CD14-positive monocyte (primary cell): ENCODE results near the gene TBL3. TPM values are rescaled to one million over a fixed set of nuclear protein-coding genes. Genes with fewer than 3 reads are reported as not detected.

Experiments used
- DNase-seq, 3 donors: peaks; one replicate each; pipeline ENCODE4 v3.0.0-alpha.2; 2011 to 2022
- H2AFZ ChIP-seq: 2 replicates; pipeline ENCODE4 v1.6.0; 2012; ENCODE audit warnings: mild to moderate bottlenecking, low read depth, low read length, inconsistent platforms; ENCODE audit not compliant: insufficient read depth, poor library complexity, severe bottlenecking
- H3K27ac ChIP-seq, 2 donors: 1 replicate in 1 of 2; 2 replicates in 1 of 2; pipeline ENCODE4 v1.5.1; 2012 to 2013; ENCODE audit warnings: low read length in 2 of 2, control low read depth in 1 of 2, inconsistent platforms in 1 of 2, low read depth in 1 of 2, mild to moderate bottlenecking in 1 of 2
- H3K27me3 ChIP-seq, 2 donors: one replicate each; pipeline versions ENCODE4 v1.6.0 to v1.6.1; 2011 to 2013; ENCODE audit warnings: low read length in 2 of 2; ENCODE audit not compliant: control insufficient read depth in 2 of 2, insufficient read depth in 2 of 2
- H3K36me3 ChIP-seq, 2 donors: replicated peaks in 1 of 2; 1 replicate in 1 of 2; 2 replicates in 1 of 2; pipeline versions ENCODE4 v1.5.1 to v1.6.1; 2012 to 2013; ENCODE audit warnings: low read length in 2 of 2, control low read depth in 1 of 2, inconsistent platforms in 1 of 2, mild to moderate bottlenecking in 1 of 2; ENCODE audit not compliant: insufficient read depth in 2 of 2, control insufficient read depth in 1 of 2
- H3K4me1 ChIP-seq, 2 donors: 1 replicate in 1 of 2; 2 replicates in 1 of 2; pipeline versions ENCODE4 v1.5.1 to v1.6.1; 2012 to 2013; ENCODE audit warnings: low read length in 2 of 2, control low read depth in 1 of 2, inconsistent platforms in 1 of 2, mild to moderate bottlenecking in 1 of 2, moderate library complexity in 1 of 2; ENCODE audit not compliant: insufficient read depth in 2 of 2, control insufficient read depth in 1 of 2
- H3K4me2 ChIP-seq: replicated peaks from 2 replicates; pipeline ENCODE3; 2012; ENCODE audit warnings: low read length, moderate library complexity, mild to moderate bottlenecking; ENCODE audit not compliant: poor library complexity, severe bottlenecking; ENCODE audit errors: extremely low read depth
- H3K4me3 ChIP-seq, 3 experiments: fragments of 200-600 bp in 1 of 3; sonication (generic) in 1 of 3; replicated peaks in 1 of 3; 1 replicate in 2 of 3; 2 replicates in 1 of 3; pipeline ENCODE4 v1.5.1; 2011 to 2013; ENCODE audit warnings: low read length in 3 of 3, mild to moderate bottlenecking in 3 of 3, control low read depth in 2 of 3, low read depth in 2 of 3, inconsistent platforms in 1 of 3, moderate library complexity in 1 of 3
- H3K79me2 ChIP-seq: 2 replicates; pipeline ENCODE4 v1.6.0; 2012; ENCODE audit warnings: mild to moderate bottlenecking, control low read depth, inconsistent platforms, low read length, moderate library complexity; ENCODE audit not compliant: insufficient read depth
- H3K9ac ChIP-seq: 2 replicates; pipeline ENCODE4 v1.6.0; 2017; ENCODE audit warnings: low read length, mild to moderate bottlenecking; ENCODE audit not compliant: insufficient read depth, poor library complexity, severe bottlenecking
- H3K9me3 ChIP-seq, 2 donors: replicated peaks in 1 of 2; 1 replicate in 1 of 2; 2 replicates in 1 of 2; pipeline versions ENCODE4 v1.5.1 to v1.6.1; 2012 to 2013; ENCODE audit warnings: low read length in 2 of 2, control low read depth in 1 of 2; ENCODE audit not compliant: control insufficient read depth in 1 of 2, insufficient read depth in 1 of 2
- H4K20me1 ChIP-seq: 2 replicates; pipeline ENCODE4 v1.6.0; 2012; ENCODE audit warnings: mild to moderate bottlenecking, low read length, control low read depth, moderate library complexity; ENCODE audit not compliant: insufficient read depth
- H3K27ac Mint-ChIP-seq, 7 donors: one replicate each; pipeline ENCODE4 v1.8.0; 2020; ENCODE audit warnings: mild to moderate bottlenecking in 7 of 7, mixed read lengths in 7 of 7, moderate library complexity in 6 of 7, inconsistent platforms in 2 of 7
- H3K27me3 Mint-ChIP-seq, 3 donors: one replicate each; pipeline ENCODE4 v1.8.0; 2021 to 2022; ENCODE audit warnings: low read depth in 3 of 3, mild to moderate bottlenecking in 3 of 3, mixed read lengths in 3 of 3, moderate library complexity in 3 of 3, inconsistent platforms in 1 of 3
- H3K36me3 Mint-ChIP-seq, 2 donors: one replicate each; pipeline ENCODE4 v1.8.0; 2020; ENCODE audit warnings: mixed read lengths in 2 of 2, inconsistent platforms in 1 of 2, mild to moderate bottlenecking in 1 of 2
- H3K4me1 Mint-ChIP-seq: one replicate; pipeline ENCODE4 v1.8.0; 2020; ENCODE audit warnings: mild to moderate bottlenecking, mixed read lengths
- H3K4me3 Mint-ChIP-seq, 2 donors: one replicate each; pipeline ENCODE4 v1.8.0; 2020; ENCODE audit warnings: mild to moderate bottlenecking in 2 of 2, mixed read lengths in 2 of 2, moderate library complexity in 1 of 2
- H3K9me3 Mint-ChIP-seq, 7 donors: one replicate each; pipeline ENCODE4 v1.8.0; 2020 to 2022; ENCODE audit warnings: mixed read lengths in 7 of 7, mild to moderate bottlenecking in 6 of 7, moderate library complexity in 6 of 7, inconsistent platforms in 2 of 7
- WGBS: methylation state at CpG from one replicate; pipeline ENCODE4 v1.1.5; 2013; ENCODE audit warnings: missing lambda C conversion rate; ENCODE audit not compliant: insufficient coverage; 5-methylcytosine and 5-hydroxymethylcytosine counted together
- intact Hi-C, 2 donors: fragments of 100-400 bp; cut with micrococcal nuclease; formaldehyde crosslinking; loops; one replicate each; pipeline versions ENCODE4 v1.15.0 to v1.15.1; 2023
- polyA plus RNA-seq, 3 donors: library from polyadenylated mRNA; depleted of rRNA in 1 of 3; unstranded in 2 of 3; stranded (reverse) in 1 of 3; fragments of 300-500 nt in 2 of 3; fragments of >200 nt in 1 of 3; fragmentation: Illumina TruSeq in 2 of 3; gene quantifications; 1 replicate in 2 of 3; 2 replicates in 1 of 3; pipeline ENCODE4 v1.2.3, GENCODE V29; 2012 to 2021
- TF ChIP-seq, protein P1 (sequence below): fragments of 200-600 bp; IDR thresholded peaks from one replicate; pipeline ENCODE4 v1.8.0; 2022; ENCODE audit warnings: antibody characterized with exemption, mild to moderate bottlenecking

The TBL3 gene
- polyA plus RNA-seq, 3 donors: 33.9 to 37.8 (median 36.0) TPM

DNA sequence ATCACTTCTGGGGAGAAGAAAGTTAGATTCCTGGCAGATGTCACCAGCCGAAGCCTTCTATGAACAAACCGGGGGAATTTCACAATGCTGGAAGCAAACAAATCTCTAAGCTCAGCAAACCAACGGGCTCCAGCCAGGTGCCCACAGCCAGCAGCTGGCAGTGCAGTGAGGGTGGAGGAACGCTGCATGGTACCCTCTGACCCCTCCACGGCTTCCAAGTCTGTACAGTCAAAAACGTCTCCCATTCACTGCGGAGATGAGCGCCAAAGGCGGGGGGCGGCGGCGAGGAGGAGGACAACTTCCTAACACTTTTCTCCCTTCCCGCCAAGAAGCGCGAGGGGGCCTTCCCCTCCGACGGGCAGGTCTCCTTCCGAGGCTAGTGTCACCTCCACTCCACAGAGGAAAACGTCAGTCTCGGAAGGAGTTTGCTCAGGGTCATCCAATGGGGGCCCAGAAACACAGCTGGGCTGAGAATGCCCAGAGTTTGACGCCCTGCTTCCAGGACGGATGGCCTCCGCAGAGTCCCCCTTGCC is 36.8 kb downstream of the TBL3 start:
- H3K27ac ChIP-seq: peak overlapping the region; percentile 14 to 85
- H3K79me2 ChIP-seq: peaks cover 55% of the 10 kb centered on the region
- intact Hi-C loops: loop anchor here (5.0 to 10.0 kb wide), 4 partner anchors 39 to 246 kb away; partner anchors contain the start of genes ECI1 (in 1 of the 2), NTHL1 (in 1 of the 2) and TSC2 (in 1 of the 2)
- 0% methylated on average over 13 of the region's 23 CpGs for WGBS
- Mint-ChIP-seq H3K27me3 (peaks cover 0 to 1% (median 0%) of the 10 kb centered on the region in 3 donors), H3K36me3 (peaks cover 4 to 8% of the 10 kb centered on the region in 2 donors), H3K4me3 (peak overlapping the region; percentile 81 to 89), H3K4me1 (peaks cover 50% of the 10 kb centered on the region), H3K9me3 (peaks cover 0 to 2% (median 0%) of the 10 kb centered on the region in 7 donors), H3K27ac (peak overlapping the region; percentile 72 to 91 (median 85))
- H3K4me1 ChIP-seq: peaks cover 40 to 67% of the 10 kb centered on the region in 2 donors
- H3K9ac ChIP-seq: peak overlapping the region; percentile 91
- TF ChIP-seq, protein P1, sequence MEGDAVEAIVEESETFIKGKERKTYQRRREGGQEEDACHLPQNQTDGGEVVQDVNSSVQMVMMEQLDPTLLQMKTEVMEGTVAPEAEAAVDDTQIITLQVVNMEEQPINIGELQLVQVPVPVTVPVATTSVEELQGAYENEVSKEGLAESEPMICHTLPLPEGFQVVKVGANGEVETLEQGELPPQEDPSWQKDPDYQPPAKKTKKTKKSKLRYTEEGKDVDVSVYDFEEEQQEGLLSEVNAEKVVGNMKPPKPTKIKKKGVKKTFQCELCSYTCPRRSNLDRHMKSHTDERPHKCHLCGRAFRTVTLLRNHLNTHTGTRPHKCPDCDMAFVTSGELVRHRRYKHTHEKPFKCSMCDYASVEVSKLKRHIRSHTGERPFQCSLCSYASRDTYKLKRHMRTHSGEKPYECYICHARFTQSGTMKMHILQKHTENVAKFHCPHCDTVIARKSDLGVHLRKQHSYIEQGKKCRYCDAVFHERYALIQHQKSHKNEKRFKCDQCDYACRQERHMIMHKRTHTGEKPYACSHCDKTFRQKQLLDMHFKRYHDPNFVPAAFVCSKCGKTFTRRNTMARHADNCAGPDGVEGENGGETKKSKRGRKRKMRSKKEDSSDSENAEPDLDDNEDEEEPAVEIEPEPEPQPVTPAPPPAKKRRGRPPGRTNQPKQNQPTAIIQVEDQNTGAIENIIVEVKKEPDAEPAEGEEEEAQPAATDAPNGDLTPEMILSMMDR: no peak
- H2AFZ ChIP-seq: peak overlapping the region; percentile 61
- peak in 1 of 3 donors; percentile 48 for DNase-seq
- no peaks in the 10 kb centered on the region for H3K9me3 ChIP-seq
- peaks cover 50% of the 10 kb centered on the region for H4K20me1 ChIP-seq
- H3K4me2 ChIP-seq: peak overlapping the region; percentile 94
- H3K4me3 ChIP-seq: peak overlapping the region; percentile 59 to 85 (median 59)
- H3K27me3 ChIP-seq: no peaks in the 10 kb centered on the region
- H3K36me3 ChIP-seq: peaks cover 0 to 2% of the 10 kb centered on the region in 2 donors

DNA sequence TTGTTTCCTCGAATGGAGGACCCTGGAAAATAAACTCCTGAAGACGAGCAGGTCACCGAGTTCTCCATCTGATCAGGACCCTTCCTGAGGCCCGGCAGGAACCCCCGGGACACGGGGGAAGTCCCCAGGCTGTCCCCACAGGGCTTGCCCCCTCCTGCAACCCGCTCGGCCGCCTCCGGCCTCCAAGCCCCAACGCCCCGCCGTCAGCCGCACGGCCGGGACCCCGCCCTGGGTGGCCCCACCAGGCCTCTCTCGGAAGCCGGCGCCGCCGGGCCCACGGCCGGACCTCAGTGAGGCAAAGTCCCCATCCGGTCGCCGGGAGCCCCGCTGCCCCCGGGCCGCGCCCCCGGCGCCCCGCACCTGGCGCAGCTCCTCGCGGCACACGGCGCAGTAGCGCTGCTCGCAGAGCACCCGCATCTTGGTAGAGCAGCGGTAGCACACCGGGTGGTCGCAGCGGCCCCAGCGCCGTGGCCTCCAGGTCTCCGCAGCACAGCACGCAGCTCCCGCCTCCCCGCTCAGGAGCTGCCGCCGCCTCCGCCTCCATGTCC is 37.4 kb downstream of the TBL3 start:
- H3K27ac ChIP-seq: peak overlapping the region; percentile 14 to 85
- TF ChIP-seq, protein P1: no peak

More for the DNA sequence above, 37.4 kb downstream of the TBL3 start:
- no peaks in the 10 kb centered on the region for H3K9me3 ChIP-seq
- DNase-seq: peak in 1 of 3 donors; percentile 38
- Mint-ChIP-seq H3K4me3 (peak overlapping the region; percentile 81 to 89), H3K27me3 (peaks cover 0 to 1% (median 0%) of the 10 kb centered on the region in 3 donors), H3K9me3 (peaks cover 0 to 2% (median 0%) of the 10 kb centered on the region in 7 donors), H3K4me1 (peaks cover 47% of the 10 kb centered on the region), H3K36me3 (peaks cover 4 to 8% of the 10 kb centered on the region in 2 donors), H3K27ac (peak overlapping the region; percentile 72 to 91 (median 85))
- H3K9ac ChIP-seq: peak overlapping the region; percentile 91
- peaks cover 0 to 2% of the 10 kb centered on the region in 2 donors for H3K36me3 ChIP-seq
- intact Hi-C loops: loop anchor here (5.0 to 10.0 kb wide), 4 partner anchors 38 to 246 kb away; partner anchors contain the start of genes ECI1 (in 1 of the 2), NTHL1 (in 1 of the 2) and TSC2 (in 1 of the 2)
- H3K27me3 ChIP-seq: no peaks in the 10 kb centered on the region
- peak overlapping the region; percentile 59 to 85 (median 59) for H3K4me3 ChIP-seq
- peaks cover 51% of the 10 kb centered on the region for H3K79me2 ChIP-seq
- H3K4me1 ChIP-seq: peaks cover 36 to 61% of the 10 kb centered on the region in 2 donors
- under 1% methylated on average over 55 of the region's 55 CpGs for WGBS
- H2AFZ ChIP-seq: peak overlapping the region; percentile 61
- peaks cover 45% of the 10 kb centered on the region for H4K20me1 ChIP-seq
- peak overlapping the region; percentile 94 for H3K4me2 ChIP-seq
